ENCODE measurements around the gene CHRNB4.

DNA sequence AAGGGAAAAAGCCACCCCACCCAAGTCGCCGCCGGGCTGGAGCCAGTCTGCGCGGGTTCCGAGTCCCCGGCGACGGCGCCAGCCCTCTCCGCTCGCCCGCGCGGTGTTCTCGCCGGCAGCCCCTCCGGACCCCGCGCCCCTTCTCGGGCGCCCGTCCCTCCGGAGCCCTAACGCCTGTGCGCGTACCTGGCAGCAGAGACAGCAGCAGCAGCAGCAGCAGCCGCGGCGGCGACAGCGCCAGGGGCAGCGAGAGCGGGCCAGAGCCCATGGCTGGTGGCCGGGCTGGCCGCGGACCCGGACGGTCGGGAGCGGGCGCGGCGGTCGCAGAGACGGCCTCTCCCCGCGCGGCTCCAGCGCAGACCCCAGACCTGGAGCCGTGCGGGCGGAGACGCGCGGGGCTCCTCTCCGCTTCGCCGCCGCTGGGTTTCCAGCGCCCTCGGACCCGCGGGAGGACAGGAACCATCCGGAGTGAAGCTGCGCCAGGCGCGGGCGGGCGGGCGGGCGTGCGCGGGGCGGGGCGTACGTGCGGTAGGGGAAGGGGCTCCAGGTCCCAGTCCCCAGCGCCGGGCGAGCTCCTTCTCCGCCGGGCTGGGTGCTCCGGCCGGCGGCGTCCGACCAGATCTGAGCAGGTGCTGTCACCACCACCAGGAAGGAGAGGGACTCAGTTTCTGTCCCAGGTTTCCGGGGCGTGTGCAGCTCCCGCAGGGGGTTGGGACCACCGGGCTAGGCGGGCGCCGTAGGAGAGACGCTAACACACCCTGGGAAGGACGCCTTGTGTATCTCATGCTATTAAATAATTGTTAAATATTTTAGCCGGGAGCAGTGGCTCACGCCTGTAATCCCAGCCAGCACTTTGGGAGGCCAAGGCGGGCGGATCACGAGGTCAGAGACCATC, 20.2 kb downstream of the CHRNB4 start, which contains the start of gene CHRNA3:
- TF ChIP-seq, protein P1, sequence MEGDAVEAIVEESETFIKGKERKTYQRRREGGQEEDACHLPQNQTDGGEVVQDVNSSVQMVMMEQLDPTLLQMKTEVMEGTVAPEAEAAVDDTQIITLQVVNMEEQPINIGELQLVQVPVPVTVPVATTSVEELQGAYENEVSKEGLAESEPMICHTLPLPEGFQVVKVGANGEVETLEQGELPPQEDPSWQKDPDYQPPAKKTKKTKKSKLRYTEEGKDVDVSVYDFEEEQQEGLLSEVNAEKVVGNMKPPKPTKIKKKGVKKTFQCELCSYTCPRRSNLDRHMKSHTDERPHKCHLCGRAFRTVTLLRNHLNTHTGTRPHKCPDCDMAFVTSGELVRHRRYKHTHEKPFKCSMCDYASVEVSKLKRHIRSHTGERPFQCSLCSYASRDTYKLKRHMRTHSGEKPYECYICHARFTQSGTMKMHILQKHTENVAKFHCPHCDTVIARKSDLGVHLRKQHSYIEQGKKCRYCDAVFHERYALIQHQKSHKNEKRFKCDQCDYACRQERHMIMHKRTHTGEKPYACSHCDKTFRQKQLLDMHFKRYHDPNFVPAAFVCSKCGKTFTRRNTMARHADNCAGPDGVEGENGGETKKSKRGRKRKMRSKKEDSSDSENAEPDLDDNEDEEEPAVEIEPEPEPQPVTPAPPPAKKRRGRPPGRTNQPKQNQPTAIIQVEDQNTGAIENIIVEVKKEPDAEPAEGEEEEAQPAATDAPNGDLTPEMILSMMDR (IDR thresholded peaks at IDR 0.05), result no peak
- TF ChIP-seq TEAD4 (IDR thresholded peaks at IDR 0.05; ENCODE audit: borderline replicate concordance, insufficient read depth) (no peak), REST (IDR thresholded peaks at IDR 0.05; ENCODE audit: low read depth, low read length) (no peak)
